ENCODE results near the gene NAPG. TPM values are rescaled to one million over a fixed set of nuclear protein-coding genes. Genes with fewer than 3 reads are reported as not detected.

Gene NAPG
- total RNA-seq, 1 experiment from 2014 or later: 25.8 TPM

DNA sequence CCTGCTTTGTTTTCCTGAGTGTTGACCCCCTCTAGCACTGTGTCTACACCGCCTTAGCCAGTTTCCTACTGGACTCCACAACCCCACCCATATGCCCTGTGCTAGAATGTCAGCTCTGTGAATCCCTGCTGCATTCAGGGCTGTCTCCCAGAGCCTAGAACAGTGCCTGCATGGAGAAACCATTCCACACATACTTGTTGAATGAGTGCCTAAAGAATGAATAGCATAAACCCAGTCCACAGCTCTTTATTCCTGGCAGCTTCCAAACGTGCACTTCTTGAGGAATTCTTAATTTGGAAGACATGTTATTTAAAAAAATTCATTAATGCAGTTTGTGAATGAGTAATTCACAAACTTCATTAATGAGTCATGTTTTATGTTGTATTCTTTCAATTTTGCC is 6.5 kb upstream of the NAPG start:
- TF ChIP-seq ZNF281 (CRISPR knock-in tag; IDR thresholded peaks at IDR 0.05): no peak
- TF ChIP-seq, protein P1, sequence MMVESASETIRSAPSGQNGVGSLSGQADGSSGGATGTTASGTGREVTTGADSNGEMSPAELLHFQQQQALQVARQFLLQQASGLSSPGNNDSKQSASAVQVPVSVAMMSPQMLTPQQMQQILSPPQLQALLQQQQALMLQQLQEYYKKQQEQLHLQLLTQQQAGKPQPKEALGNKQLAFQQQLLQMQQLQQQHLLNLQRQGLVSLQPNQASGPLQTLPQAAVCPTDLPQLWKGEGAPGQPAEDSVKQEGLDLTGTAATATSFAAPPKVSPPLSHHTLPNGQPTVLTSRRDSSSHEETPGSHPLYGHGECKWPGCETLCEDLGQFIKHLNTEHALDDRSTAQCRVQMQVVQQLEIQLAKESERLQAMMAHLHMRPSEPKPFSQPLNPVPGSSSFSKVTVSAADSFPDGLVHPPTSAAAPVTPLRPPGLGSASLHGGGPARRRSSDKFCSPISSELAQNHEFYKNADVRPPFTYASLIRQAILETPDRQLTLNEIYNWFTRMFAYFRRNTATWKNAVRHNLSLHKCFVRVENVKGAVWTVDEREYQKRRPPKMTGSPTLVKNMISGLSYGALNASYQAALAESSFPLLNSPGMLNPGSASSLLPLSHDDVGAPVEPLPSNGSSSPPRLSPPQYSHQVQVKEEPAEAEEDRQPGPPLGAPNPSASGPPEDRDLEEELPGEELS (CRISPR knock-in tag; IDR thresholded peaks at IDR 0.05): no peak
- no peak for TF ChIP-seq SOX15 (CRISPR knock-in tag; IDR thresholded peaks at IDR 0.05)
- TF ChIP-seq JAZF1 (CRISPR knock-in tag; IDR thresholded peaks at IDR 0.05): no peak
- TF ChIP-seq NR1H2 (CRISPR knock-in tag; IDR thresholded peaks at IDR 0.05): no peak
- TF ChIP-seq, protein P2, sequence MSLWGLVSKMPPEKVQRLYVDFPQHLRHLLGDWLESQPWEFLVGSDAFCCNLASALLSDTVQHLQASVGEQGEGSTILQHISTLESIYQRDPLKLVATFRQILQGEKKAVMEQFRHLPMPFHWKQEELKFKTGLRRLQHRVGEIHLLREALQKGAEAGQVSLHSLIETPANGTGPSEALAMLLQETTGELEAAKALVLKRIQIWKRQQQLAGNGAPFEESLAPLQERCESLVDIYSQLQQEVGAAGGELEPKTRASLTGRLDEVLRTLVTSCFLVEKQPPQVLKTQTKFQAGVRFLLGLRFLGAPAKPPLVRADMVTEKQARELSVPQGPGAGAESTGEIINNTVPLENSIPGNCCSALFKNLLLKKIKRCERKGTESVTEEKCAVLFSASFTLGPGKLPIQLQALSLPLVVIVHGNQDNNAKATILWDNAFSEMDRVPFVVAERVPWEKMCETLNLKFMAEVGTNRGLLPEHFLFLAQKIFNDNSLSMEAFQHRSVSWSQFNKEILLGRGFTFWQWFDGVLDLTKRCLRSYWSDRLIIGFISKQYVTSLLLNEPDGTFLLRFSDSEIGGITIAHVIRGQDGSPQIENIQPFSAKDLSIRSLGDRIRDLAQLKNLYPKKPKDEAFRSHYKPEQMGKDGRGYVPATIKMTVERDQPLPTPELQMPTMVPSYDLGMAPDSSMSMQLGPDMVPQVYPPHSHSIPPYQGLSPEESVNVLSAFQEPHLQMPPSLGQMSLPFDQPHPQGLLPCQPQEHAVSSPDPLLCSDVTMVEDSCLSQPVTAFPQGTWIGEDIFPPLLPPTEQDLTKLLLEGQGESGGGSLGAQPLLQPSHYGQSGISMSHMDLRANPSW (CRISPR knock-in tag; conservative IDR thresholded peaks at IDR 0.05; ENCODE audit: low read depth): no peak
- TF ChIP-seq GRHL2 (CRISPR knock-in tag; IDR thresholded peaks at IDR 0.05; ENCODE audit: insufficient replicate concordance, severe bottlenecking): no peak
- no peak for TF ChIP-seq GTF2I (CRISPR knock-in tag; conservative IDR thresholded peaks at IDR 0.05)
- TF ChIP-seq, protein P3, sequence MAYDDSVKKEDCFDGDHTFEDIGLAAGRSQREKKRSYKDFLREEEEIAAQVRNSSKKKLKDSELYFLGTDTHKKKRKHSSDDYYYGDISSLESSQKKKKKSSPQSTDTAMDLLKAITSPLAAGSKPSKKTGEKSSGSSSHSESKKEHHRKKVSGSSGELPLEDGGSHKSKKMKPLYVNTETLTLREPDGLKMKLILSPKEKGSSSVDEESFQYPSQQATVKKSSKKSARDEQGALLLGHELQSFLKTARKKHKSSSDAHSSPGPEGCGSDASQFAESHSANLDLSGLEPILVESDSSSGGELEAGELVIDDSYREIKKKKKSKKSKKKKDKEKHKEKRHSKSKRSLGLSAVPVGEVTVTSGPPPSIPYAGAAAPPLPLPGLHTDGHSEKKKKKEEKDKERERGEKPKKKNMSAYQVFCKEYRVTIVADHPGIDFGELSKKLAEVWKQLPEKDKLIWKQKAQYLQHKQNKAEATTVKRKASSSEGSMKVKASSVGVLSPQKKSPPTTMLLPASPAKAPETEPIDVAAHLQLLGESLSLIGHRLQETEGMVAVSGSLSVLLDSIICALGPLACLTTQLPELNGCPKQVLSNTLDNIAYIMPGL (CRISPR knock-in tag; IDR thresholded peaks at IDR 0.05): no peak
- TF ChIP-seq FOXP1 (CRISPR knock-in tag; IDR thresholded peaks at IDR 0.05; ENCODE audit: borderline replicate concordance): no peak
- TF ChIP-seq ZNF121 (CRISPR knock-in tag; IDR thresholded peaks at IDR 0.05): no peak
- TF ChIP-seq NR2C2 (CRISPR knock-in tag; IDR thresholded peaks at IDR 0.05): no peak
- Mint-ChIP-seq H3K4me3 (no peak overlapping the region), H3K36me3 (no peaks in the 10 kb centered on the region), H3K9me3 (peaks cover 5% of the 10 kb centered on the region), H3K27me3 (ENCODE audit: low read depth) (no peaks in the 10 kb centered on the region), H3K4me1 (peaks cover 10% of the 10 kb centered on the region), H3K27ac (no peak overlapping the region)
- no peak for DNase-seq (ENCODE audit: low spot score)
- ATAC-seq: no peak
- ChIA-PET CTCF (interaction anchor here (0.5 to 2.6 kb wide), 3 partner anchors 487 to 901 kb away, joined by 3 to 10 read pairs (median 4); no protein-coding TSS in a partner anchor), POLR2A (interaction anchor here (0.6 kb wide), 1 partner anchor 10 kb away, joined by 3 read pairs; no protein-coding TSS in a partner anchor)

DNA sequence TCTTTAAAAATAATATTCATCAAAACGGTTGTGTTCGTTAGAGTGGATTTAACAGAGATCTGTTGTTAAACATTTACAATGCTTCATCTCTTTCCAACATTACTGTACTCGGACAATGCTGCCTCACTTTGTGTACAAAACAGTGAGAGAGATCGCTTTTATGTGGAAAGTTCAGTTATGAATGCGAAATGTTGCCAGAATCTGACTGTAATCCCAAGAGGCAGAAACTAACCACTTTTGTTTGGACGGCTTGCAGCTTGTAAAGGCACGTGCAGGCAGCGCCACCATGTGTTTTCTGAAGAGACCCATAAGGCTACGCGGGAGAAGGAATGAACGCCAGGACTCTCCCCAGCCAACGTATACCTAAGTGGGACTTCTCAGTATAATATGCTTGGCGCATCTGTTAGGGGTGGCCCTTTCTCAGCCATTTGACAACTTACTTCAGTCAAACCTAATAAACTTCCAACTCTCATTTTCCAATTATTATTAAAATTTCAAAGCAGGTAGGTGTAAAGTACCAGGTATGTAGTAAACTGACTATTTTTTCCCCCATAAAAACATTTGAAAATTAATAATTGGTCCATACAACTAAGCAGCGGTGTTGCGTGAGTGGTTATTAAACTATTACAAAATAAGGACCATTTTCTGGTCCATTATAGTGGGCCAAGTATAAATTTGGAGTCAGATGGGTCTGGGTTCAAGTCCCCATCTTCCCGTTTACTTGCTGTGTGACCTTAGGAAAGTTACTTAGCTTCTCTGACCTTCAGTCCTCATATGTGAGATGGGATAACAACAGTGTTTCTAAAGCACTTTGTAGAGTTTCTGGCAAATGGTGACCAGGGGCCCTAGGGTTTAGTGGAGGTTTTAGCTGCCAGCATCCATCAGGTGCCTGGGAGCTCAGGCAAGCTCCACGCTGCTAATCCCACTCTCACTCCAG is 5.6 kb upstream of the NAPG start:
- POLR2A ChIA-PET: interaction anchor here (0.6 kb wide), 1 partner anchor 9 kb away, joined by 3 read pairs; no protein-coding TSS in a partner anchor

More for the DNA sequence above, 5.6 kb upstream of the NAPG start:
- TF ChIP-seq TEAD1 (CRISPR knock-in tag; IDR thresholded peaks at IDR 0.05): no peak
- TF ChIP-seq, protein P4, sequence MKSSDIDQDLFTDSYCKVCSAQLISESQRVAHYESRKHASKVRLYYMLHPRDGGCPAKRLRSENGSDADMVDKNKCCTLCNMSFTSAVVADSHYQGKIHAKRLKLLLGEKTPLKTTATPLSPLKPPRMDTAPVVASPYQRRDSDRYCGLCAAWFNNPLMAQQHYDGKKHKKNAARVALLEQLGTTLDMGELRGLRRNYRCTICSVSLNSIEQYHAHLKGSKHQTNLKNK (CRISPR knock-in tag; IDR thresholded peaks at IDR 0.05): no peak
- no peak for TF ChIP-seq EMX1 (CRISPR knock-in tag; IDR thresholded peaks at IDR 0.05)
- no peak for TF ChIP-seq TP53 (CRISPR knock-in tag; IDR thresholded peaks at IDR 0.05)
- TF ChIP-seq, protein P5, sequence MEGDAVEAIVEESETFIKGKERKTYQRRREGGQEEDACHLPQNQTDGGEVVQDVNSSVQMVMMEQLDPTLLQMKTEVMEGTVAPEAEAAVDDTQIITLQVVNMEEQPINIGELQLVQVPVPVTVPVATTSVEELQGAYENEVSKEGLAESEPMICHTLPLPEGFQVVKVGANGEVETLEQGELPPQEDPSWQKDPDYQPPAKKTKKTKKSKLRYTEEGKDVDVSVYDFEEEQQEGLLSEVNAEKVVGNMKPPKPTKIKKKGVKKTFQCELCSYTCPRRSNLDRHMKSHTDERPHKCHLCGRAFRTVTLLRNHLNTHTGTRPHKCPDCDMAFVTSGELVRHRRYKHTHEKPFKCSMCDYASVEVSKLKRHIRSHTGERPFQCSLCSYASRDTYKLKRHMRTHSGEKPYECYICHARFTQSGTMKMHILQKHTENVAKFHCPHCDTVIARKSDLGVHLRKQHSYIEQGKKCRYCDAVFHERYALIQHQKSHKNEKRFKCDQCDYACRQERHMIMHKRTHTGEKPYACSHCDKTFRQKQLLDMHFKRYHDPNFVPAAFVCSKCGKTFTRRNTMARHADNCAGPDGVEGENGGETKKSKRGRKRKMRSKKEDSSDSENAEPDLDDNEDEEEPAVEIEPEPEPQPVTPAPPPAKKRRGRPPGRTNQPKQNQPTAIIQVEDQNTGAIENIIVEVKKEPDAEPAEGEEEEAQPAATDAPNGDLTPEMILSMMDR (IDR thresholded peaks at IDR 0.05): peak; percentile 57
- TF ChIP-seq ZNF281 (CRISPR knock-in tag; IDR thresholded peaks at IDR 0.05): no peak
- H3K4me3 Mint-ChIP-seq: no peak overlapping the region
- DNase-seq (ENCODE audit: low spot score) (peak; percentile 74), ATAC-seq (peak; percentile 96)
- no peaks in the 10 kb centered on the region for H3K36me3 Mint-ChIP-seq
- no peaks in the 10 kb centered on the region for H3K27me3 Mint-ChIP-seq (ENCODE audit: low read depth)
- H3K27ac Mint-ChIP-seq: no peak overlapping the region
- H3K9me3 Mint-ChIP-seq: peaks cover 5% of the 10 kb centered on the region
- peaks cover 12% of the 10 kb centered on the region for H3K4me1 Mint-ChIP-seq
- CTCF ChIA-PET: interaction anchor here (0.5 to 1.6 kb wide), 2 partner anchors 550 to 902 kb away, joined by 3 to 4 read pairs; no protein-coding TSS in a partner anchor
